Esophagus muscularis mucosa (tissue), 4 donors: ENCODE measurements around the gene DIDO1. TPM values are rescaled to one million over a fixed set of nuclear protein-coding genes. Genes with fewer than 3 reads are reported as not detected.

Experiments
- DNase-seq: peaks from one replicate; pipeline ENCODE4 v3.0.0-alpha.2; 2017; ENCODE audit errors: extremely low spot score
- H3K27ac ChIP-seq, 4 donors: fragments of 200-600 bp; sonication (generic); replicated peaks in 1 of 4; 1 replicate in 3 of 4; 2 replicates in 1 of 4; pipeline ENCODE4 v1.5.1; 2016 to 2019; ENCODE audit warnings: mild to moderate bottlenecking in 1 of 4
- H3K27me3 ChIP-seq, 4 donors: fragments of 200-600 bp; sonication (generic); one replicate each; pipeline versions ENCODE4 v1.5.1 to v1.6.0; 2016 to 2019
- H3K36me3 ChIP-seq, 4 donors: fragments of 200-600 bp; sonication (generic); one replicate each; pipeline ENCODE4 v1.5.1; 2016 to 2019
- H3K4me1 ChIP-seq, 4 donors: fragments of 200-600 bp; sonication (generic); one replicate each; pipeline ENCODE4 v1.5.1; 2016 to 2019
- H3K4me3 ChIP-seq, 4 donors: fragments of 200-600 bp; sonication (generic); 1 replicate in 2 of 4; 2 replicates in 2 of 4; pipeline ENCODE4 v1.5.1; 2016 to 2019; ENCODE audit warnings: mild to moderate bottlenecking in 4 of 4, moderate library complexity in 1 of 4
- H3K9me3 ChIP-seq, 4 donors: fragments of 200-600 bp; sonication (generic); 1 replicate in 3 of 4; 2 replicates in 1 of 4; pipeline ENCODE4 v1.5.1; 2016 to 2019
- EP300 ChIP-seq: sonication (generic); formaldehyde crosslinking; IDR thresholded peaks from one replicate; pipeline ENCODE4 v1.6.1; 2017; ENCODE audit warnings: antibody characterized with exemption
- POLR2A ChIP-seq: fragments of 450-650 bp; IDR thresholded peaks from one replicate; pipeline ENCODE4 v1.6.1; 2017; ENCODE audit warnings: antibody characterized with exemption, moderate library complexity, mild to moderate bottlenecking, low read depth
- POLR2AphosphoS5 ChIP-seq, 2 donors: sonication (generic); formaldehyde crosslinking; IDR thresholded peaks; one replicate each; pipeline ENCODE4 v1.6.1; 2017; ENCODE audit warnings: antibody characterized with exemption in 2 of 2
- WGBS: methylation state at CpG from one replicate; pipeline ENCODE4 v1.1.5; 2018; 5-methylcytosine and 5-hydroxymethylcytosine counted together
- intact Hi-C: fragments of 100-400 bp; cut with DNase I; formaldehyde crosslinking; loops from one replicate; pipeline ENCODE4 v1.15.1; 2023
- total RNA-seq, 4 donors: library from RNA; depleted of rRNA; stranded (reverse); fragments of >200 nt; gene quantifications; one replicate each; pipeline versions ENCODE4 v1.1.0 to v1.2.1, GENCODE V29; 2016
- TF ChIP-seq, protein P1 (sequence below), 3 experiments: fragments of 200-600 bp in 2 of 3; fragments of 450-650 bp in 1 of 3; sonication (generic) in 2 of 3; IDR thresholded peaks; one replicate each; pipeline ENCODE4 v1.5.1; 2017 to 2019; ENCODE audit warnings: antibody characterized with exemption in 3 of 3, mild to moderate bottlenecking in 2 of 3, moderate library complexity in 1 of 3

DIDO1 gene
- total RNA-seq, 4 donors from 2014 or later: 48.9 to 61.6 (median 55.7) TPM

DNA sequence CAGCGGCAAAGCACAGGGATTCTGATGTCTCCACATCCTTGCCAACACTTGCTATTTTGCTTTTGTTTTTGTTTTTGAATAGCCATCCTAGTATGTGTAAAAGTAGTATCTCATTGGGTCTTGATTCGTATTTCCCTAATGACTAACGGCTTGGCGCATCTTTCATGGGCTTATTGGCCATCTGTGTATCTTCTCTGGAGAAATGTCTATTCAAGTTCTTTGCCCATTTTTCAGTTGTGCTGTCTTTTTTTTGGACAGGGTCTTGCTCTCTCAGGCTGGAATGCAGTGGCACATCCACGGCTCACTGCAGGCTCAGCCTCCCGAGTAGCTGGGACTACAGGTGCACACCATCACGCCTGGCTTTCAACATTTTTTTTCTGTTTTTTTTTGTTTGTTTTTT is 82.1 kb downstream of the DIDO1 start:
- DNase-seq: no peak
- Histone ChIP-seq H3K27me3 (no peaks in the 10 kb centered on the region), H3K4me3 (no peak overlapping the region), H3K4me1 (no peaks in the 10 kb centered on the region), H3K36me3 (peaks cover 0 to 21% (median 6%) of the 10 kb centered on the region in 4 donors), H3K27ac (no peak overlapping the region), H3K9me3 (no peaks in the 10 kb centered on the region)
- WGBS: 97% methylated on average over 7 of the region's 7 CpGs
- intact Hi-C loops: no loop called here
- TF ChIP-seq, protein P1, sequence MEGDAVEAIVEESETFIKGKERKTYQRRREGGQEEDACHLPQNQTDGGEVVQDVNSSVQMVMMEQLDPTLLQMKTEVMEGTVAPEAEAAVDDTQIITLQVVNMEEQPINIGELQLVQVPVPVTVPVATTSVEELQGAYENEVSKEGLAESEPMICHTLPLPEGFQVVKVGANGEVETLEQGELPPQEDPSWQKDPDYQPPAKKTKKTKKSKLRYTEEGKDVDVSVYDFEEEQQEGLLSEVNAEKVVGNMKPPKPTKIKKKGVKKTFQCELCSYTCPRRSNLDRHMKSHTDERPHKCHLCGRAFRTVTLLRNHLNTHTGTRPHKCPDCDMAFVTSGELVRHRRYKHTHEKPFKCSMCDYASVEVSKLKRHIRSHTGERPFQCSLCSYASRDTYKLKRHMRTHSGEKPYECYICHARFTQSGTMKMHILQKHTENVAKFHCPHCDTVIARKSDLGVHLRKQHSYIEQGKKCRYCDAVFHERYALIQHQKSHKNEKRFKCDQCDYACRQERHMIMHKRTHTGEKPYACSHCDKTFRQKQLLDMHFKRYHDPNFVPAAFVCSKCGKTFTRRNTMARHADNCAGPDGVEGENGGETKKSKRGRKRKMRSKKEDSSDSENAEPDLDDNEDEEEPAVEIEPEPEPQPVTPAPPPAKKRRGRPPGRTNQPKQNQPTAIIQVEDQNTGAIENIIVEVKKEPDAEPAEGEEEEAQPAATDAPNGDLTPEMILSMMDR (IDR thresholded peaks at IDR 0.05): no peak
- TF ChIP-seq POLR2A (no peak), EP300 (no peak), POLR2AphosphoS5 (IDR thresholded peaks at IDR 0.05) (no peak)

DNA sequence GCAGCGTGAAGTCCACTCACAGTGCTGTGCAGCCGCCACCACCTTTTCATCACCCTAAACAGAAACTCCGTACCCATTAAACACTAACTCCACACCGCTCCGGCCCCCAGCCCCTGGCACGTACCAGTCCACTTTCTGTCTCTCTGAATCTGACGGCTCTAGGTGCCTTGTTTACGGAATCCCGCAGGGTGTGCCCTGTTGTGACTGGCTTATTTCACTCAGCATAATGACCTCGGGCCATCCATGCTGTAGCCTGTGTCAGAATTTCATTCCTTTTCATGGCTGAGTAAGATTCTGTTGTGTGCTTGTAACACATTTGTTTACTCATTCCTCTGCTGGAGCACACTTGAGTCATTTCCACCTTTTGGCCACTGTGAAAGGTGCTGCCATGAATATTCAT is 82.6 kb downstream of the DIDO1 start:
- WGBS: 96% methylated on average over 10 of the region's 10 CpGs

DNA sequence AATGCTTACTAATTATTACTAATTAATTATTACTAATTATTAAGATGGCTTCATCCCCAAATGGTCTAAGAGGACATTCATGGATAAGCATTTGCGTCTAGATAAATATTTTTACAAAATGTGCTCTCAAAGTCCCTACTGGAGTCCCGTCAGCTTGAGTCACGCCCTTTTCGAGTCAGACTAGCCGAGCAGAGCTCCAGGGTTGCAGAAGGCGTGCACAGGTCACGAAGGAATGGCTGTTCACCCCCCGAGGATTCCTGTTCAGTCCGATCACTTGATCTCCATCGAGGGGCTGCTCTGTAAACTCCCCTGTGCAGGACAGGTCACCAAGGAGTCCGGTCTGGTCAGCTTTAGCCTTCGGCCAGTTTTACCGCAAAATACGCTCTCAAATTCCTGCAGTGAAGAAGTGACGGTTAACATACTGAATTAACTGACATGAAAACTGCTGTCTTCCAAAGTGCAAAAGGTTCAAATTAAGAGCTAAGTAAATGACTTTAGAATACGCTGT is 84.5 kb downstream of the DIDO1 start:
- intact Hi-C loops: no loop called here
- Histone ChIP-seq H3K27me3 (peaks cover 0 to 14% (median 2%) of the 10 kb centered on the region in 4 donors), H3K9me3 (no peaks in the 10 kb centered on the region), H3K4me3 (no peak overlapping the region), H3K27ac (no peak overlapping the region), H3K36me3 (peaks cover 0 to 21% (median 4%) of the 10 kb centered on the region in 4 donors), H3K4me1 (no peaks in the 10 kb centered on the region)
- DNase-seq: no peak
- TF ChIP-seq EP300 (no peak), POLR2A (no peak), POLR2AphosphoS5 (IDR thresholded peaks at IDR 0.05) (no peak)
- TF ChIP-seq, protein P1 (IDR thresholded peaks at IDR 0.05): no peak
- WGBS: 85% methylated on average over 16 of the region's 16 CpGs

More for the DNA sequence above, 82.6 kb downstream of the DIDO1 start:
- H3K27me3 ChIP-seq: no peaks in the 10 kb centered on the region
- H3K36me3 ChIP-seq: peaks cover 0 to 21% (median 4%) of the 10 kb centered on the region in 4 donors
- no peaks in the 10 kb centered on the region for H3K9me3 ChIP-seq
- no peak overlapping the region for H3K27ac ChIP-seq
- intact Hi-C loops: no loop called here
- no peak overlapping the region for H3K4me3 ChIP-seq
- TF ChIP-seq POLR2AphosphoS5 (IDR thresholded peaks at IDR 0.05): no peak
- no peak for TF ChIP-seq POLR2A
- no peak for TF ChIP-seq EP300
- TF ChIP-seq, protein P1 (IDR thresholded peaks at IDR 0.05): no peak
- no peaks in the 10 kb centered on the region for H3K4me1 ChIP-seq
- no peak for DNase-seq

DNA sequence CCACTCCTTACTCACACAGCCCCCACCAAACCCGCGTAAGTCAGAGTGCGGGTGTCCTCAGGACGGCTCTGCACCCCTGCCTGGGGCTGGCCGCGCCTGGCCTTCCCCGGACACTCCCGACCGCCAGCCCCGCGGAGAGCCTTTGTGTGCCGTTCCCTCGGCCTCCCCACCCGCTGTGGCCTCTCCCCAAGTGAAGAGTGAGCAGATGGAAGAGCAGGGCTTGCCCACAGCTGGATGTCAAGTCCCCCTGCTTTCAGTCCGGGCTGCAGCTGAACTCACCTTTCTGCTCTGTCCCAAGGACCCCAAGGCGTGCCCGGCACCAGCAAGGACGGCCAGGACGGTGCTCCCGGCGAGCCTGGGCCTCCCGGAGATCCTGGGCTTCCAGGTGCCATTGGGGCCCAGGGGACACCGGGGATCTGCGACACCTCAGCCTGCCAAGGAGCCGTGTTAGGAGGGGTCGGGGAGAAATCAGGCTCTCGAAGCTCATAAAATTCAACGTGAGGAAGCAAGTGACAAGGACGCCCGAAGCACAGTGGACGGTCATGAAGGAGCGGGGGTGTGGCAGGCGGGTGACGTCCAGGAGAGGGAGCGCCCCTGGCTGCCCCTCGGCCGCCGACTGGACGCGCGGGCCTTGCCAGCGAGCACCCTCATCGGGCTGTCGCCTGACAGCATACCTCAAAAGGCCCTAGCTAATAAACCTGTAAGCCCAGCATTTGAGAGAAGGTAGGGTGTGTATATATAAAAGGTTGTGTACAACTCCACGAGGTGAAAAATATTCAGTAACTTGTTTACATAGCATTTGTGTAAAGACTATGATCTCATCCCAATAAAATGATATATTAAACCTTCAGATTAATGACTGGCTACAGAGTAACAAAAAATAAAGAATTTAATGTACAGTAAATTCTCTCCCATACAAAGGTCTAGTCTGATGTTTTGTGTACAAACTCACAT is 85.8 kb downstream of the DIDO1 start:
- TF ChIP-seq POLR2A (no peak), POLR2AphosphoS5 (IDR thresholded peaks at IDR 0.05) (no peak), EP300 (no peak)
- TF ChIP-seq, protein P1 (IDR thresholded peaks at IDR 0.05): no peak
- H3K27me3 ChIP-seq: peaks cover 0 to 25% (median 2%) of the 10 kb centered on the region in 4 donors
- intact Hi-C loops: no loop called here
- no peak overlapping the region for H3K27ac ChIP-seq
- peaks cover 0 to 15% (median 2%) of the 10 kb centered on the region in 4 donors for H3K36me3 ChIP-seq
- DNase-seq: no peak
- 77% methylated on average over 45 of the region's 45 CpGs for WGBS
- no peaks in the 10 kb centered on the region for H3K9me3 ChIP-seq
- H3K4me3 ChIP-seq: no peak overlapping the region
- no peaks in the 10 kb centered on the region for H3K4me1 ChIP-seq
